ENCODE measurements around the gene HDAC4.
"Not testable (repeated sequence)": the region's sequence is repeated elsewhere in the genome, so short reads cannot be mapped to it uniquely, and the experiment has no call there.

Gene HDAC4

GRCh38 chr2:239177325-239177724 lies 223.5 kb downstream of the HDAC4 start:
- no peak overlapping the region for H3K4me3 ChIP-seq (ENCODE audit: low read depth, low read length)
- no peak for DNase-seq (ENCODE audit: low read depth)
- TF ChIP-seq CTCF (conservative IDR thresholded peaks at IDR 0.05; ENCODE audit: low read depth, low read length) = no peak

- not testable (repeated sequence) for DNase-seq (ENCODE audit: low read depth); H3K4me3 ChIP-seq (ENCODE audit: low read depth, low read length)
Observed at GRCh38 chr2:239176138-239176803, 224.5 kb downstream of the HDAC4 start.

- DNase-seq (ENCODE audit: low read depth) = no peak
- no peak for TF ChIP-seq CTCF (conservative IDR thresholded peaks at IDR 0.05; ENCODE audit: low read depth, low read length)
Observed at GRCh38 chr2:239175181-239175580, 225.6 kb downstream of the HDAC4 start.

GRCh38 chr2:239173301-239173700 lies 227.5 kb downstream of the HDAC4 start:
- TF ChIP-seq CTCF (conservative IDR thresholded peaks at IDR 0.05; ENCODE audit: low read depth, low read length) = no peak

More at GRCh38 chr2:239175181-239175580, 225.6 kb downstream of the HDAC4 start:
- H3K4me3 ChIP-seq (ENCODE audit: low read depth, low read length) = no peak overlapping the region

GRCh38 chr2:239171643-239172042 lies 229.2 kb downstream of the HDAC4 start:
- DNase-seq (ENCODE audit: low read depth) = no peak
- no peak overlapping the region for H3K4me3 ChIP-seq (ENCODE audit: low read depth, low read length)
- no peak for TF ChIP-seq CTCF (conservative IDR thresholded peaks at IDR 0.05; ENCODE audit: low read depth, low read length)

More at GRCh38 chr2:239173301-239173700, 227.5 kb downstream of the HDAC4 start:
- DNase-seq (ENCODE audit: low read depth) = no peak
- no peak overlapping the region for H3K4me3 ChIP-seq (ENCODE audit: low read depth, low read length)

GRCh38 chr2:239169311-239170048 lies 231.3 kb downstream of the HDAC4 start:
- DNase-seq (ENCODE audit: low read depth) = no peak

GRCh38 chr2:239168575-239168974 lies 232.2 kb downstream of the HDAC4 start:
- TF ChIP-seq CTCF (conservative IDR thresholded peaks at IDR 0.05; ENCODE audit: low read depth, low read length) = no peak
- no peak for DNase-seq (ENCODE audit: low read depth)
- no peak overlapping the region for H3K4me3 ChIP-seq (ENCODE audit: low read depth, low read length)

More at GRCh38 chr2:239169311-239170048, 231.3 kb downstream of the HDAC4 start:
- no peak overlapping the region for H3K4me3 ChIP-seq (ENCODE audit: low read depth, low read length)
- no peak for TF ChIP-seq CTCF (conservative IDR thresholded peaks at IDR 0.05; ENCODE audit: low read depth, low read length)

Data from choroid plexus epithelial cell (primary cell).